C4-2B (cell line): ENCODE data around the gene TULP4.
"Not testable (repeated sequence)": the region's sequence is repeated elsewhere in the genome, so short reads cannot be mapped to it uniquely, and the experiment has no call there.

Source experiments
- H3K27ac ChIP-seq: fragments of 450-650 bp; 2 replicates; pipeline ENCODE4 v1.5.1; 2017
- CTCF ChIP-seq: fragments of 450-650 bp; conservative IDR thresholded peaks from 2 replicates; pipeline ENCODE4 v1.5.1; 2017; ENCODE audit warnings: mild to moderate bottlenecking
- ZFX ChIP-seq: fragments of 450-650 bp; IDR thresholded peaks from 2 replicates; pipeline ENCODE4 v1.6.1; 2017

The TULP4 gene

GRCh38 chr6:158334534-158334933, 22.3 kb downstream of the TULP4 start:
- no peak overlapping the region for H3K27ac ChIP-seq
- TF ChIP-seq CTCF (no peak), ZFX (no peak)

- H3K27ac ChIP-seq, result no peak overlapping the region
- TF ChIP-seq ZFX (no peak), CTCF (no peak)
These were observed 25.1 kb downstream of the TULP4 start for GRCh38 chr6:158337332-158337731.

GRCh38 chr6:158338311-158339112, 26.2 kb downstream of the TULP4 start:
- H3K27ac ChIP-seq, result no peak overlapping the region
- TF ChIP-seq ZFX (no peak), CTCF (no peak)

GRCh38 chr6:158339197-158339596, 26.9 kb downstream of the TULP4 start:
- H3K27ac ChIP-seq, result not testable (repeated sequence)

GRCh38 chr6:158340252-158340651, 28.0 kb downstream of the TULP4 start:
- TF ChIP-seq CTCF, result no peak
- no peak for TF ChIP-seq ZFX
- no peak overlapping the region for H3K27ac ChIP-seq

GRCh38 chr6:158344534-158344933, 32.3 kb downstream of the TULP4 start:
- H3K27ac ChIP-seq, result no peak overlapping the region
- TF ChIP-seq ZFX (no peak), CTCF (no peak)

- H3K27ac ChIP-seq, result not testable (repeated sequence)
These were observed 33.2 kb downstream of the TULP4 start for GRCh38 chr6:158345444-158345843.

GRCh38 chr6:158347335-158347734, 35.1 kb downstream of the TULP4 start:
- H3K27ac ChIP-seq, result no peak overlapping the region
- TF ChIP-seq CTCF (no peak), ZFX (no peak)

GRCh38 chr6:158348737-158349504, 36.7 kb downstream of the TULP4 start:
- H3K27ac ChIP-seq, result not testable (repeated sequence)

- not testable (repeated sequence) for H3K27ac ChIP-seq
These were observed 37.4 kb downstream of the TULP4 start for GRCh38 chr6:158349505-158350275.

GRCh38 chr6:158350731-158351130, 38.5 kb downstream of the TULP4 start:
- H3K27ac ChIP-seq, result not testable (repeated sequence)
